Neutrophil (primary cell): ENCODE measurements around the gene TMEM204.

Experiments
- H3K27ac ChIP-seq: fragments of 200-600 bp; sonication (generic); 2 replicates; pipeline ENCODE4 v1.5.1; 2016; ENCODE audit warnings: mild to moderate bottlenecking, moderate library complexity
- H3K27me3 ChIP-seq: fragments of 200-600 bp; sonication (generic); 2 replicates; pipeline ENCODE4 v1.6.0; 2016; ENCODE audit warnings: mild to moderate bottlenecking
- H3K36me3 ChIP-seq: fragments of 200-600 bp; sonication (generic); 2 replicates; pipeline ENCODE4 v1.5.1; 2017
- H3K4me1 ChIP-seq, 2 experiments: fragments of 200-600 bp in 1 of 2; sonication (generic) in 1 of 2; 1 replicate in 1 of 2; 2 replicates in 1 of 2; pipeline versions ENCODE4 v1.5.1 to v1.6.1; 2013 to 2016; ENCODE audit warnings: low read depth in 1 of 2, low read length in 1 of 2, mild to moderate bottlenecking in 1 of 2, moderate library complexity in 1 of 2; ENCODE audit not compliant: control insufficient read depth in 1 of 2, insufficient read depth in 1 of 2
- H3K4me3 ChIP-seq, 2 experiments: fragments of 200-600 bp in 1 of 2; sonication (generic) in 1 of 2; 1 replicate in 1 of 2; 2 replicates in 1 of 2; pipeline ENCODE4 v1.5.1; 2013 to 2016; ENCODE audit warnings: low read depth in 1 of 2, low read length in 1 of 2, mild to moderate bottlenecking in 1 of 2, moderate library complexity in 1 of 2
- H3K9me3 ChIP-seq: fragments of 200-600 bp; sonication (generic); 2 replicates; pipeline ENCODE4 v1.5.1; 2016
- TF ChIP-seq, protein P1 (sequence below): fragments of 200-600 bp; sonication (generic); IDR thresholded peaks from 2 replicates; pipeline ENCODE4 v1.5.1; 2016; ENCODE audit warnings: antibody characterized with exemption

TMEM204 gene

DNA sequence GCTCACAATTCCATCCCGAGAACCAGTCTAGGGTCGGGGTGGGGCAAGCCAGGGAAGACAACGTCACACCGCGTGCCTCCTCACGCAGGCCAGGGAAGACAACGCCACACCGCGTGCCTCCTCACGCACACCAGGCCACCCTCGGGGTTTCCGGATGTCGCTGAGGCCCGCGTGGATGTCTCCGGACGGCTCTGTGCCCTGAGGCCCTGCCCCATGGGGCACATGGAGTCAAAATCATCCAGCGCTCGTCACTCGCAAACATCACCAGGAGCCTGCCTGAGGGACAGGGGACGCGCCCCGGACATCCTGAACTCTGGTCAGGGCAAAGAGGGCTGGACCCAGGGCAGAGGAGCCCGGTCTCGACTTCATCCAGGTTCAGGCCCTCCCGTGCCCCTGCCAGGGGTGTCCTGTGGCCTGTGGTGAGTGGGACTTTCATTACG lies 3.7 kb downstream of the TMEM204 start:
- Histone ChIP-seq H3K4me1 (no peaks in the 10 kb centered on the region), H3K27me3 (peaks cover 62% of the 10 kb centered on the region), H3K9me3 (no peaks in the 10 kb centered on the region), H3K27ac (no peak overlapping the region), H3K4me3 (no peak overlapping the region), H3K36me3 (no peaks in the 10 kb centered on the region)
- TF ChIP-seq, protein P1, sequence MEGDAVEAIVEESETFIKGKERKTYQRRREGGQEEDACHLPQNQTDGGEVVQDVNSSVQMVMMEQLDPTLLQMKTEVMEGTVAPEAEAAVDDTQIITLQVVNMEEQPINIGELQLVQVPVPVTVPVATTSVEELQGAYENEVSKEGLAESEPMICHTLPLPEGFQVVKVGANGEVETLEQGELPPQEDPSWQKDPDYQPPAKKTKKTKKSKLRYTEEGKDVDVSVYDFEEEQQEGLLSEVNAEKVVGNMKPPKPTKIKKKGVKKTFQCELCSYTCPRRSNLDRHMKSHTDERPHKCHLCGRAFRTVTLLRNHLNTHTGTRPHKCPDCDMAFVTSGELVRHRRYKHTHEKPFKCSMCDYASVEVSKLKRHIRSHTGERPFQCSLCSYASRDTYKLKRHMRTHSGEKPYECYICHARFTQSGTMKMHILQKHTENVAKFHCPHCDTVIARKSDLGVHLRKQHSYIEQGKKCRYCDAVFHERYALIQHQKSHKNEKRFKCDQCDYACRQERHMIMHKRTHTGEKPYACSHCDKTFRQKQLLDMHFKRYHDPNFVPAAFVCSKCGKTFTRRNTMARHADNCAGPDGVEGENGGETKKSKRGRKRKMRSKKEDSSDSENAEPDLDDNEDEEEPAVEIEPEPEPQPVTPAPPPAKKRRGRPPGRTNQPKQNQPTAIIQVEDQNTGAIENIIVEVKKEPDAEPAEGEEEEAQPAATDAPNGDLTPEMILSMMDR: no peak

DNA sequence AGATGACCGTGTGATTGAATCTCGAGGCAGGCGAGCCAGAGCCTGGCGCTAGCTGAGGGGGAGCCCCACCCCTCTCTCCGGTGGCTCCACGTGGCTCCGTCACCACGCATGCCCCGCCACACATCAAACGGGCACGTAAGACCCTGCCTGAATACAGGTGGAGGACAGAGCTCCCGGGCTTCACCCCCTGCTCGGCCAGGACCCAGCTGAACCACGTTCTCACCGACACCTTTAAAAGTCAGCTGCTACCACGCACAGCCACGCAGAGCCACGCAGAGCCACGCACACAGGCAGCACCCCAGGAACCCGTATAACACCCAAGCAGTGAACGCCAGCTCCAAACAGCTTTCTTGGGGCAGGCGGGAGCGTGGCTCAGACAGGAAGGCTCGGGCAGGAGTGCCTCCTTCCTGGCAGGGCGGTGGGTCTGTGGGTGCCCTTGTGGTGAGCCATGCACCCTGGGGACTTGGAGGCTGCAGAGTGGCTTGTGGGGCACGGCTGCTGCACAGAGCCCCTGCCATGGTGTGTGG lies 4.4 kb downstream of the TMEM204 start:
- Histone ChIP-seq H3K9me3 (no peaks in the 10 kb centered on the region), H3K4me1 (peaks cover 3% of the 10 kb centered on the region in 2 experiments), H3K27me3 (peaks cover 55% of the 10 kb centered on the region), H3K27ac (no peak overlapping the region), H3K36me3 (no peaks in the 10 kb centered on the region), H3K4me3 (no peak overlapping the region)
- TF ChIP-seq, protein P1: no peak

DNA sequence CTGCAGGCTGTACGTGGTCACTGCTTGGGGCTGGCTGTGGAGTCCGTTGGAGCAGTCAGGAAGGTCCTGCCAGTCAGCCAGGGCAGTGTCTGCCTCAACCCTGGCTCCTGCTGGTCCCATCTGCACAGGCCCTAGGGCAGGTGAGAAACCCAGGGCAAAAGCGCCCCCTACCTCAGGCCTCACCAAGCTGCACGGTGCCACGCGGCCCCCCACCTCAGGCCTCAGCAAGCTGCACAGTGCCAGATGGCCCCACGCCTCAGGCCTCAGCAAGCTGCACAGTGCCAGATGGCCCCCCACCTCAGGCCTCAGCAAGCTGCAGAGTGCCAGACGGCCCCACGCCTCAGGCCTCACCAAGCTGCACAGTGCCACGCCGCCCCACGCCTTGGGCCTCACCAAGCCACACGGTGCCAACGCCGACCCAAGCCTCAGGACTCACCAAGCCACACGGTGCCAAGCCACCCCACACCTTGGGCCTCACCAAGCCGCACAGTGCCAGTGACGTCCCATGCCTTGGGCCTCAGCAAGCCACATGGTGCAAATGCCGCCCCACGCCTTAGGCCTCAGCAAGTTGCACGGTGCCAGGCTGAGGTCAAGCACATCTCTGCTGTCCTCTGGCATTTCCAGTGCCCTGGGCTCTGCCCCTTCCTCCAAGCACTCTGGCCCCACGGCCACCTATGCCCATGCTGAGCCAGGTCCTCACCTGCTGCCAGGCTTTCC lies 5.5 kb downstream of the TMEM204 start:
- peaks cover 14 to 15% of the 10 kb centered on the region in 2 experiments for H3K4me1 ChIP-seq
- TF ChIP-seq, protein P1: no peak

DNA sequence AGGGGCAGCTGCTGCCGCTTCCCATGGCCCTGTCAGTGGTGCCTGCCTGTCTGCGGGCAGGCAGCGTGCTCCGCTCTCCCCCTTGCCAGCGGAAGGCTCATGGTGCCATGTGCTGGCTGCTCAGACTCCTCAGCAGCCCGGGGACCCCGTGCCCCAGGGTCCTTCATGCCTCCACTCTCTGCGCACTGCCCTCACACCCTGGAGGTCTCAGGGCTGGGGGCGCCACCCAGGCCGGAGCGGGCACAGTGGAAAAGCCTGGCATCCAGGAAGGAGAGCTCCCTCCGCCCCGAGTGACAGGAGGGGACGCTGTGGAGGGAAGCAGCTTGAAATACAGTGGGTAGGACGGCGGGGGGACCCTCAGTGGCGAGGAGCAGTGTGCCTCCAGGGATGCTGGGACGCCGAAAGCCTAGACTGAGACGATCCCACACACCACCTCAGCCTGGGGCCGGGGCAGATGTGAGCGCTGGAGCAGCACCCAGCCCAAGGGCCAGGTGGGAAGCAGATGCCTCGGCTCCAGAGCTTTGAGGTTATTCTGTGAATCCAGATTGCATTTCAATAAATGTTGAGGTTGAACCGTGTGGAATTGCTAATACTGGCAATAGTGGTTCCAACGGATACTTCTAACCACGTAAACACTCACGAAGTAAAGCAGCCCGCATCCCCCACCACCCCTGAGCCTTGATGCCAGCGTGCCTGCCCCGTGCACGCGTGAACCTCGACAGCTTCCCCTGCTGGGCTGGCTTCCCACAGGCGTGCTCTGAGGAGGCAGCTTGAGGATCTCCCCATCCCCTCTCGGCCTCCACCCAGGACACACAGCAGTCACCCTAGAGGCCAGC lies 6.5 kb downstream of the TMEM204 start:
- Histone ChIP-seq H3K27ac (no peak overlapping the region), H3K4me1 (peaks cover 14 to 17% of the 10 kb centered on the region in 2 experiments), H3K4me3 (no peak overlapping the region), H3K9me3 (no peaks in the 10 kb centered on the region), H3K36me3 (no peaks in the 10 kb centered on the region), H3K27me3 (peaks cover 34% of the 10 kb centered on the region)
- TF ChIP-seq, protein P1: no peak

More for the DNA sequence above, 5.5 kb downstream of the TMEM204 start:
- Histone ChIP-seq H3K27ac (no peak overlapping the region), H3K36me3 (no peaks in the 10 kb centered on the region), H3K27me3 (peaks cover 44% of the 10 kb centered on the region), H3K4me3 (no peak overlapping the region), H3K9me3 (no peaks in the 10 kb centered on the region)

DNA sequence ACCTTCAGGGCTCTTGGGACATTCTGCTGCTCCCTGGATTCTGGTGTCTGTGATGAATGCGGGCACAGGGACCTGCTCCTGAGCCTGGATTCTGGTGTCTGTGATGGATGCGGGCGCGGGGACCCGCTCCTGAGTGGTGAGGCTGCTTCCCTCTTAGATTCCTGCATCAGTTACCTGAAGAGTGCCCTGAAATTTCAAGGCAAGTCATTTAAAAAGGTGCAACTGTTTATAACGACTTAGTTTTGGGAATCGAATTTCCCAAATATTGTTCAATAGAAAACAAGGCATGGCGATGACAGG lies 7.0 kb downstream of the TMEM204 start:
- peaks cover 29% of the 10 kb centered on the region for H3K27me3 ChIP-seq
- no peaks in the 10 kb centered on the region for H3K9me3 ChIP-seq
- no peaks in the 10 kb centered on the region for H3K36me3 ChIP-seq
- H3K4me3 ChIP-seq: no peak overlapping the region
- peaks cover 17 to 19% of the 10 kb centered on the region in 2 experiments for H3K4me1 ChIP-seq
- TF ChIP-seq, protein P1: no peak
- no peak overlapping the region for H3K27ac ChIP-seq
